H1 (cell line): ENCODE measurements around the gene L2HGDH. TPM values are rescaled to one million over a fixed set of nuclear protein-coding genes. Genes with fewer than 3 reads are reported as not detected.

Experiments used
- FOSL1 ChIP-seq: IDR thresholded peaks from 2 replicates; pipeline ENCODE4 v1.6.1; 2011; ENCODE audit warnings: mild to moderate bottlenecking, low read depth, low read length, moderate library complexity; ENCODE audit not compliant: insufficient read depth
- KDM1A ChIP-seq: fragments of 200-600, 300-600 bp; sonication (generic); IDR thresholded peaks from 2 replicates; pipeline ENCODE4 v1.7.1; 2016; ENCODE audit warnings: mild to moderate bottlenecking, low read length, borderline replicate concordance
- KDM5A ChIP-seq: fragments of 200-600 bp; IDR thresholded peaks from 2 replicates; pipeline ENCODE4 v1.7.1; 2012; ENCODE audit warnings: mild to moderate bottlenecking, low read length, inconsistent platforms, mixed read lengths
- SRF ChIP-seq: IDR thresholded peaks from 2 replicates; pipeline ENCODE4 v1.6.1; 2011; ENCODE audit warnings: mild to moderate bottlenecking, low read depth, low read length, moderate library complexity
- polyA plus RNA-seq, 7 experiments: library from polyadenylated mRNA; depleted of rRNA in 3 of 7; stranded (reverse) in 5 of 7; unstranded in 2 of 7; fragments of >200 nt in 5 of 7; fragments of 200-250 nt in 2 of 7; gene quantifications; 1 replicate in 5 of 7; 2 replicates in 1 of 7; 4 replicates in 1 of 7; pipeline versions ENCODE4 v1.2.1 to v1.2.3, GENCODE V29; 2011 to 2013; ENCODE audit warnings: missing spikeins in 2 of 7, mixed read lengths in 2 of 7
- total RNA-seq: library from RNA; stranded (reverse); fragmentation: NEBNext Ultra II Directional; extraction: Animal tissue kit (Norgen Biotek cat#: 25700); gene quantifications from 2 replicates; pipeline ENCODE4 v1.2.1, GENCODE V29; 2021

L2HGDH gene
- total and polyA plus RNA-seq, 2 of the 8 experiments (the other 6 are each of a cell fraction or from before 2014, with no cell fraction given) = 12.2 to 28.6 TPM

DNA sequence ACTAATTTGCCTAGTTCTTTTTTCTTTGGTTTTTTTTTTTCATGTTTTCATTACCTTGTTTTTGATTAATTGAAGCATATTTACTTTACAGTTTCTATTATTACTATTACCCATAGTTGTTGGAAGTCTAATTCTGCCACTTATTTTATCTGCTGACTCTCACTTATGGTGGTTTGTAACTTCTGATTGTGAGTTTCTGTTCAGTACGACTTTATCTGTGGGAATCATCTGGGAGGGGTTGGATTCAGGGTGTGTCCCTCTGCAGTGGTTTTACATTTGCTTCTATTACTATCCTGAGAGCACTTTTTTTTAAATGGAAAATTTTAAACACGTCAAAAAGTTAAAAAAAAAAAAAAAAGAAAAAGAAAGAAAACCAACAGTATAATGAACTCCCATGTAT, 54.3 kb downstream of the L2HGDH start (continued):
- TF ChIP-seq FOSL1 = no peak
- TF ChIP-seq KDM1A = no peak
- TF ChIP-seq KDM5A = no peak
- TF ChIP-seq SRF = no peak
